GM19438 (cell line): ENCODE measurements around the gene TIAL1.
"Not testable (repeated sequence)": the region's sequence is repeated elsewhere in the genome, so short reads cannot be mapped to it uniquely, and the experiment has no call there.

Experiments used
- ATAC-seq: cut with Tn5 transposase; IDR thresholded peaks from one replicate; pipeline ENCODE4 v1.9.1; 2021; ENCODE audit warnings: low read depth; ENCODE audit not compliant: unreplicated experiment

The TIAL1 gene, protein sequence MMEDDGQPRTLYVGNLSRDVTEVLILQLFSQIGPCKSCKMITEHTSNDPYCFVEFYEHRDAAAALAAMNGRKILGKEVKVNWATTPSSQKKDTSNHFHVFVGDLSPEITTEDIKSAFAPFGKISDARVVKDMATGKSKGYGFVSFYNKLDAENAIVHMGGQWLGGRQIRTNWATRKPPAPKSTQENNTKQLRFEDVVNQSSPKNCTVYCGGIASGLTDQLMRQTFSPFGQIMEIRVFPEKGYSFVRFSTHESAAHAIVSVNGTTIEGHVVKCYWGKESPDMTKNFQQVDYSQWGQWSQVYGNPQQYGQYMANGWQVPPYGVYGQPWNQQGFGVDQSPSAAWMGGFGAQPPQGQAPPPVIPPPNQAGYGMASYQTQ

GRCh38 chr10:119596537-119597404, at the start of gene TIAL1:
TSS of gene TIAL1 (minus strand) at chr10:119596964. CDS start at chr10:119596465, 499 bp downstream.
- peak; percentile 86 for ATAC-seq

DNA sequence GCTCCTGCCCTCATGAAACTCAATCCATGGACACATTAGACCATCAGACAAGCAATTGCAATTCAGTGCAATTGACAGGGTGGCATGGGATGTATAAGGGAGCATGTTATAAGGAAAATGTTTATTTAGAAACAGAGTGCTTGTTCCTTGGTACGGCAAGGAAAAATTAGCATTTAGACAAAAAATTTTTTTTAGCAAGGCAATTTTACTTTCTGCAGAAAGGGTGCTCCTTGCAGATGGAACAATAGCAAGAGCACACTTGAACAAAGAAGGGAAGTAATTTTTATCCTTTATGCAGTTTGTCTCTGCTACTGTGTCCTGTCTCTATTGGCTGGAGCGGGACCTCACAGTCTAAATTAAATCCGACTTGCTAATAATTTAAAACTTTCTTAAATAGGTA, 48.2 kb upstream of the TIAL1 start:
- ATAC-seq: no peak

DNA sequence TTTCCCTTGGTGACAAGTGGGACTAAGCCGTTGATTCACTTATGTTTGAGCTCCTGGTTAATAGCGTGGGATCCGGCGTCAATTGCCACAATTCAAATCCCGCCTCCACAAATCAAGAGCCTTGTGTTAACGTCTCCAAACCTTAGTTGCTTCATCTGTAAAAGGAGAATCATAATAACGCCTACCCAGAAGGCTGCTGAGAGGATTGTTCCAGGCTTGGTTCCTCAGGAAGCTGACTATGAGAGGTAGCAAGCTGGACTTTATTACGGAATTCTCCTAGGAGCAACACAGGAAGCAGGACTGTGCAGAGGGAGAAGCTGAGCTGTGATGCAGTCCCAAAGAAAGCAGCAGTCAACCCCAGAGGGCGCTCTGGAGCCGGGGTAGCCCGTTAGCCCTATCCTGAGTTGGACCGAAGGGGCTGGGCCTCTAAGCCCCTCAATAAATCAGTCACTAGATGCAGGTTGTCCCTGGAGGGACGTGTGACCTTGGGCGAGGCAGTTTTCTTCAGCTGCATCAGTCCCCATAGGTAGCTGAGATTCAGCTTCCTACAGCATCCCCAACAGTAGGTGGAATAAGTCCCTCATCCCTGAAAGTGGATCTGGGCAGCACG, 47.5 kb upstream of the TIAL1 start:
- ATAC-seq: no peak

DNA sequence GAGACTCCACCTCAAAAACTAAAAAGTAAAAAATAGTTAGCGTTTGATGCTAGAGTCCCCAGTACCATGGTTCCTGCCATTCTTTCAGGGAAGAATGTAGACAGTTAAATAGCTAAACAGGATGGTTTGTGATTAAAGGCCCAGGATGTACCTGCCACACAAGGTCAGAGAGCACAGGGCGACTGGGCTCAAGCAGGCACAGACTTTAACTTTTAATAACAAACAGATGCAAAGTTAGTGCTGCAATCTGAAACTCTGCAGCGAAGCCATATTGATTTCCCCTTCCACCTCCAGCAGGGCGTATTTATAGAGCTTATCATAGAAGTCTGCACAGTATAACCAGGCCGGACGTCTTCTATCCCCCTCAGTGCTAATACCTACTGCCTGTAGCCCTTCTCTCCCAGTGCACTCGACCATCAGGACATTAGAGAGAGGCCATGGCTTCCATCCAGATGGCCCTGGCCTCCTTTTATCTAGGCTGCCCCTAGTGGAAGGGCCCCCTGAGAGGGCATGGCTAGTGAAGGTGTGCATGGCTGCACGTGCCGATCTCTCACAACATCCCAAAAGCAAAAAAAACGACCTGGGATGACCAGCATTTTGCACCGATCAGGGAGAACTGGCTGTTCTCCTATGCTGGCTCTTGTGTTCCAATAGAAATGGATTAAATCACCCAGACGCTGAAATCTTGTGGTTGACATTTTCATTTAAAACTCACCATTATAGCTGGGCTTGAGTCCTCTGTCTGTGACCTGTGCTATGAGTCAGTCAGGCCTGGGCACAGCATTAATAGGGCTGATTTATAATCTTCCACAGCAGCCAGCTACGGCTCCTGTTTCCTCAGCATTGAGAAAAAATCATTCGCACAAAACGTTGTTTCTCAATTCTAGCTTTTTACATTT, 46.8 kb upstream of the TIAL1 start:
- ATAC-seq: no peak

- no peak for ATAC-seq
Observed at GRCh38 chr10:119642556-119643111, 45.9 kb upstream of the TIAL1 start.

GRCh38 chr10:119640875-119641526, 44.2 kb upstream of the TIAL1 start:
- no peak for ATAC-seq

DNA sequence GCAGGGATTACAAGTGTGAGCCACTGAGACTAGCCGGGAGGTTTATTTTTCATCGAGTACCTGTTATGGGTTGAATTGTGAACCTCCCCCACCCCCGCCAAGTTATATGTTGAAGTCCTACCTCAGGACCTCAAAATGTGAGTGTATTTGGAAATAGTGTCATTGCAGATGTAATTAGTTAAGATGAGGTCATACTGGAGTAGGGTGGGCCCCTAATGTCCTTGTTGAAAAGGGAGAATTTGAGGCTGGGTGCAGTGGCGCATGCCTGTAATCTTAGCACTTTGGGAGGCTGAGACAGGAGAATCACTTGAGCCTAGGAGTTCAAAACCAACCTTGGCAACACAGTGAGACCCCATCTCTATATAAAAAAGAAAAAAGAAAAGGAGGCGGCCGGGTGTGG, 43.6 kb upstream of the TIAL1 start:
- ATAC-seq: no peak

- no peak for ATAC-seq
Observed at GRCh38 chr10:119638982-119639381, 42.2 kb upstream of the TIAL1 start.

- ATAC-seq: no peak
Observed at GRCh38 chr10:119637631-119638030, 40.9 kb upstream of the TIAL1 start.

DNA sequence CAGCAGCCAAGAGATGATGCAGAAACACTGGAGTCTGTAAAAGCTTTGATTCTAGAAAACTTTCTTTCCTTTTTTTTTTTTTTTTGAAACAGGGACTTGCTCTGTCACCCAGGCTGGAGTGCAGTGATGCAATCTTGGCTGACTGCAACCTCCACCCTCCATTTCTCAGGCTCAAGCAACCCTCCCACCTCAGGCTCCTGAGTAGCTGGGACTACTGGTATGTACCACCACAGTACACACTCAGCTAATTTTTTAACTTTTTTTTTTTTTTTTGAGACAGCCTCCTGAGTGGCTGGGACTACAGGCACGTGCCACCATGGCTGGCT, 37.4 kb upstream of the TIAL1 start:
- ATAC-seq: no peak

DNA sequence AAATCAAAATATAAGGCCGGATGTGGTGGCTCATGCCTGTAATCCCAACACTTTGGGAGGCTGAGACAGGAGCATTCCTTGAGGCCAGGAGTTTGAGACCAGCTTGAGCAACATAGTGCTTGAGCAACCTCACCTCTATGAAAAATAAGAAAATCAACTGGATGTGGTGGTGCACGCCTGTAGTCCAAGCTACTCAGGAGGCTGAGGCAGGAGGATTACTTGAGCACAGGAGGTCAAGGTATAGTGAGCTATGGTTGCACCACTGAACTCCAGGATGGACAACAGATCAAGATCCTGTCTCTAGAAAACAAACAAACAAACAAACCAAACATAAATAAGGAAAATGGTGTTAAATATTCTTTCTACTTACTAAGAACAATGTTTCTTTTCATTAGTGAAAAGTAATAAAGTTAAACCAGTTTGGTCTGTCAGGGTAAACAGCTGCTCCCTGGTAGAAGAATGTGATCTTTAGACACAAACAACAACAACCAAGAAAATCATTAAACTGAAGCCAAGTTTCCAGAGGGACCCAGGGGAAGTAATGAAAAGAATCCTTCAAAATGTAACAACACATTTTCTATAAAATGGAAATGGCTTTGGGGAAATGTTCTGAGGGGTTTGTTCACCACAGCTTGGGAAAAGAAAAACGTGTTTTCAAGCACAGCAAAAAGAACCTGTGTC, 36.9 kb upstream of the TIAL1 start:
- ATAC-seq: no peak

DNA sequence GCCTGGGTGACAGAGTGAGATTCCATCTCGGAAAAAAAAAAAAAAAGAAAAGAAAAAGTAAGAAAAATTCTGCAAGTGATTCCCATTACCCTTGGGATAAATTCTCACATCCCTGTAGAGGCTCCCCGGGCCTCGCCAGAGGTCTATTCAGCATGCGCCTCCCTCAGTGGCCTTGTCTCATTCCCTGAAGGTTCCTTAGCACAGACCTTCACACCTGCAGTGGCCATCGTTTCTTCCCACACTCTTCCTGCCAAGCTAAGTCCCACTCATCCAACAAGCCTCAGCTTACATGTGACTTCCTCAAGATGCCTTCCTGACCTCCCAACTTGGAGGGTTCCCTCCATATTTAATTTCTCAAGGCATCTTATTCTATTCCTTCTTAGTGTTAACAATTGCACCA, 33.5 kb upstream of the TIAL1 start:
- no peak for ATAC-seq

DNA sequence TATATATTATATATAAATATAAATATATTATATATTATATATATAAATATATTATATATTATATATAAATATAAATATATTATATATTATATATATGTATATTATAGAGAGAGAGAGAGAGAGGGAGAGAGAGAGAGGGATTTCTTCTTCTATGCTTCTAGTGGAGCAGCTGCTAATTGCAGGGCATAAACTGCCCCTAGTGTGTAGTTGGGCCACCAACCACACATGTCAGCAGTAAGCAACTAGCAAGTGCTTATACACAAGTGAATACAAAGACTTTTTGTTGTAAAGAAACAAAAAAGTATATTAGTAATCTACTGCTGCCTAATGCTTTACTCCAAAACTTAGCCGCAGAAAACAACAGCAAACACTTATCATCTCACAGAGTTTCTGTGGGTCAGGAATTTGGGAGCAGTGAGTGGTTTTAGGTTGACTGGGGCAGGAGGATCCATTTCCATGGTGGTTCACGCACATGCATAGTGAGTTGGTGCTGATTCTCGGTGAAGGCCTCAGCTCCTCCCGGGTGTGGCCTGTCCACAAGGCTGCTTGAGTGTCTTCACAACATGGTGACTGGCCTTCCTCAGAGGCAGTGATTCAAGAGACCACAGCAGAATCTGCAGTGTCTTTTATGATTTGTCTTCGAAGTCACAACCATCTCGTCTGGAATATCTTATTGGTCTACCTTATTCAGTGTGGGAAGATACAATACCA, 29.0 kb upstream of the TIAL1 start:
- ATAC-seq: no peak

DNA sequence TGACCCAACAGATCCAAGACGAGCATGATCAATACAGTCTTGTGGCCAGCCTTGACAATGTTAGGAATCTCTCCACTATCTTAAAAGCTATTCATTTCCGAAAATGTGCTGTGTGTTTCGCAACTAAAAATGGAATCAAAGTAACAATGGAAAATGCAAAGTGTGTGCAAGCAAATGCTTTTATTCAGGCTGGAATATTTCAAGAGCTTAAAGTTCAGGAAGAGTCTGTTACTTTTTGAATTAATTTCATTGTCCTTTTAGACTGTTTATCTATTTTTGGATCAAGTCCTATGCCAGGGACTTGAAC, 24.3 kb upstream of the TIAL1 start:
- ATAC-seq: no peak

DNA sequence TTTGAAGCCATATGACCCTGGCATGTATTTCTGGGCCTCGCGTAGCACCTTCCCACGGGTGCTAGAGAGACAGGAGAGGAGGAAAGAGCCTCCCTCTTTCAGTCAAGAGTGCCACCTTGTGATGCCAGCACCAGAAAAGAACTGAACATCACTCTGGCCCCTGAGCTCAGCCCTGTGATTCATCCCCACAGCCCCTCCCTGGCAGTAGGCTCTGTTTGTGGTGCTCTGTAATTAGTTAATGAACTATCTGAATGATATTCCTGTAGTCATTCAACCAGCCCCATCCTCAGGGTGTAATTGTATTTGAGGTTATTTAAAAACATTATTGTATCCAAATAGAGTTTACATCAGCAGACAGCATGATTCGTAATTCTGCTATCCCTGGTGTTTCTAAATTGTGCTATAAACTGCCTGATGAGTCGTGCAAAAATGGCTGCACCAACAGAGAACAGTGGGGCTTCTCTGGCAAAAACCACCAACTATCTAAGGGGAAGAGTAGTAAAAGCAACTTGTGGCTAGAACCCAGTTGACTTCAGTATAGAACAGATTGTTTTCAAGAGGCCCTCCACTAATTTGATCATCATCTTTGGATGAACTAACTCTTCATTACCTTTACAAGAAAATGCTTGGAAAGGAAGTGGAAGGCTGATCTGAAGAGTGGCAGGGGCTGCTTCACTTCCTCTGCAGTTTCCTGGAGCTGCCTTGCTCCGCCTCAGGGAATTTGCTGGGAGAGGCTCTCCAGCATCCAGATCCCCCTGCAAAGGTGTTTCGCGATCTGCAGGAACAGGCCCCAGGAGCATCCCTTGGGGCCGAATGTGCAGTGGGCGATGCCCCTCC, 23.7 kb upstream of the TIAL1 start:
- no peak for ATAC-seq

DNA sequence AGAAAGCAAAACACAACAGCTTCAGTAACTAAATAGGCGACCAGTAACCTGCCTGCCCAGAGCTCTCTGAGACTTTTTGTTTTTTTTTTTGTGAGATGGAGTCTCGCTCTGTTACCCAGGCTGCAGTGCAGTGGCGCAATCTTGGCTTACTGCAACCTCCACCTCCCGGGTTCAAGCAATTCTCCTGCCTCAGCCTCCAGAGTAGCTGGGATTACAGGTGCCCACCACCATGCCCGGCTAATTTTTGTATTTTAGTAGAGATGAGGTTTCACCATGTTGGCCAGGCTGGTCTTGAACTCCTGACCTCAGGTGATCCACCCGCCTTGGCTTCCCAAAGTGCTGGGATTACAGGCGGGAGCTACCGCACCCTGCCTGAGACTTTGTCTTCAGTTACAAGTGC, 23.0 kb upstream of the TIAL1 start:
- ATAC-seq: not testable (repeated sequence)

- no peak for ATAC-seq
Observed at GRCh38 chr10:119619215-119619614, 22.5 kb upstream of the TIAL1 start.
